ENCODE data around the gene FGD5.
A peak's percentile ranks its signal among the peaks of the same experiment; 100 is the strongest.
"Not testable (repeated sequence)": the region's sequence is repeated elsewhere in the genome, so short reads cannot be mapped to it uniquely, and the experiment has no call there.

The FGD5 gene

GRCh38 chr3:14879211-14879874, 60.6 kb downstream of the FGD5 start:
- no peak for DNase-seq

DNA sequence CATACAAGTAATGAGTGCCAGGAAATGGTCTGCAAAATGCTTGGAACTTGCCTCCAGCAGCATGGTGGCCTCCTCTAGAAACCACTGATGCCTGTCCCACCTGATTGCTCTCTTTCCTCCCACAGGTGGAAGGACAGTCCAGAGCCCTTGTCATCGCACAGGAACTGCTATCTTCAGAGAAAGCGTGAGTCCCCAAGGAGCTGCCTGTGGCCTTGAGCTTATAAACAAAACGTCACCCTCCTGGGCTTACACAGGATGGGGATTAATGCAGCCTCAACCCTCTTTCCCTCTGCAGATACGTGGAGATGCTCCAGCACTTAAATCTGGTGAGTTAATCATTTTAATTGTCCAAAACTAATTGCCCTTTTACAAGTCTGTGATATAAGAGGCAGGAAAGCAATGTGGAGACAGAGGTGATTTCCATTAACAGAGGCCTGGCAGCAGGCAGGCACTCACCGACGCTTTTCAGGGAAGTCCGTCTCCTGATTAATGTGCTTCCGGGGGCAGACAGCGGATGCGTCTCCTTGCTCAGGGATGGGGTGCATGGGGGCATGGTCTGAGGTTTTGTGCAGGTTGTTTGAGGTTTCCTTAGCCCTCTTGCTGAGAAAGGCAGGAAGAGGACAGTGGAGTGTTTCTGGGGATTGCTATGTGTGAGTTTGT, 61.8 kb downstream of the FGD5 start:
- no peak for DNase-seq

- DNase-seq: no peak
These were observed 64.5 kb downstream of the FGD5 start for GRCh38 chr3:14883226-14883625.

DNA sequence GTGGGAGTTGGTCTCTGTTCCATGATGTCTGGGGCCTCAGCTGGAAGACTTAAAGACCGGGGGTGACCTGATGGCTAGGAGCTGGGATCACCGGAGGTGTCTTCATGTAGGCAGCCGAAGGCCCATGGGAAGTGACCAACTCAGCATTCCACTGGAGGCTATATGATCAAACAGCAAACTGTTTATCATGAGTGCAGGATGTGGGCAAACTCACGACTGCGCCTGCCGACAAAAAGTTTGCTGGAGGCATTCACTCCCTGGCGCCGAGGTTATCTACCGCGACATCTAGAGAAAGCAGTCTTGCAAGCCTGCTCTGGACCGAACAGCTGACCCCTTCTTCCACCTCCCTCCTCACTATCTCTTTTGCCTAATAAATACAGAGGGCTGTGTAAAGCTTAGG, 65.9 kb downstream of the FGD5 start:
- DNase-seq: peak; percentile 34

DNA sequence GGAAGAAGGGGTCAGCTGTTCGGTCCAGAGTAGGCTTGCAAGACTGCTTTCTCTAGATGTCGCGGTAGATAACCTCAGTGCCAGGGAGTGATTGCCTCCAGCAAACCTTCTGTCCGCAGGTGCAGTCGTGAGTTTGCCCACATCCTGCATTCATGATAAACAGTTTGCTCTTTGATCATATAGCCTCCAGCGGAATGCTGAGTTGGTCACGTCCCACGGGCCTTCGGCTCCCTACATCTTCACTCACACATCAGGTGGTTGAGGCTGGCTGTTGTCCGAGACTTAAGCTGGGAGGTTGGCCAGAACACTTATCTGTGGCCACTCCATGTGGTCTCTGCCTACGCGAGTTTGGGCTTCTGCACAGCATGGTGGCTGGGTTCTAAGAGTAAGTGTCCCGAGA, 66.5 kb downstream of the FGD5 start:
- peak; percentile 28 for DNase-seq

GRCh38 chr3:14886101-14886500, 67.3 kb downstream of the FGD5 start:
- no peak for DNase-seq

GRCh38 chr3:14889205-14889604, 70.4 kb downstream of the FGD5 start:
- no peak for DNase-seq

DNA sequence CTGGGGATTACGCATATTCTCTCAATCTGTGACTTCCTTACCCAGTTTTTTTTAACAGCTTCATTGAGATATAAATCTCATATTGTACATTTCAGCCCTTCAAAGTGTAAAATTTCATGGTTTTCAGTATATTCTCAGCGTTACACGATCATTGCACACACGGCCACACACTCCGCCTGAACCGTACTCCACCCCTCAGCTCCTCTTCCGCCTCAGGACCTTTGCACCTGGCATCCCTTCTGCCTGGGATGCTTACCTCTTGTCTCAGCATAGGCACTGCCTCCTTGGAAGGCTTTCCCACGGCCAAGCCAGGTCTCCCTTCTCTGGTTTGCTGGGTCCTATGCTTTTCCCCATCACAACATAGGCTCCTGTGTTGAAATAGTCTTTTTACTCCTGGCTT, 71.2 kb downstream of the FGD5 start:
- no peak for DNase-seq

DNA sequence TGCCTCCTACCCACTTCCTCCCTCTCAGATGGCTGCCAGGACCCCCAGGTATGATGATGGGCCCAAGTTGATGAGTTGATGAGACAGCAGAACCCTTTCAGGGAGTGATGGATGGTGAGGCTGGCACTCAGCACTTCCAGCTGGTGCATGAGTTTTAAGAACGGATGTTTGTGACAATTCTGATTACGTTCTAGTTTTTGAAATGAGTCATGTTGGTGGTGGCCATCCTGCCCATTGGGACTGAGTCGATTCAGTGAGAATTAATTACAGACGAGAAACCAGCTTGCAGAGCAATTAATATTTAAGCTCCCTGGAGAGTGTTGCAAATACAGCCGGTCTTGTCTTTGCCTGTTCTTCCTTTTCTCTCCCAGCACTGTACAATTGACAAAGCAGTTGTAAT, 71.7 kb downstream of the FGD5 start:
- no peak for DNase-seq

DNA sequence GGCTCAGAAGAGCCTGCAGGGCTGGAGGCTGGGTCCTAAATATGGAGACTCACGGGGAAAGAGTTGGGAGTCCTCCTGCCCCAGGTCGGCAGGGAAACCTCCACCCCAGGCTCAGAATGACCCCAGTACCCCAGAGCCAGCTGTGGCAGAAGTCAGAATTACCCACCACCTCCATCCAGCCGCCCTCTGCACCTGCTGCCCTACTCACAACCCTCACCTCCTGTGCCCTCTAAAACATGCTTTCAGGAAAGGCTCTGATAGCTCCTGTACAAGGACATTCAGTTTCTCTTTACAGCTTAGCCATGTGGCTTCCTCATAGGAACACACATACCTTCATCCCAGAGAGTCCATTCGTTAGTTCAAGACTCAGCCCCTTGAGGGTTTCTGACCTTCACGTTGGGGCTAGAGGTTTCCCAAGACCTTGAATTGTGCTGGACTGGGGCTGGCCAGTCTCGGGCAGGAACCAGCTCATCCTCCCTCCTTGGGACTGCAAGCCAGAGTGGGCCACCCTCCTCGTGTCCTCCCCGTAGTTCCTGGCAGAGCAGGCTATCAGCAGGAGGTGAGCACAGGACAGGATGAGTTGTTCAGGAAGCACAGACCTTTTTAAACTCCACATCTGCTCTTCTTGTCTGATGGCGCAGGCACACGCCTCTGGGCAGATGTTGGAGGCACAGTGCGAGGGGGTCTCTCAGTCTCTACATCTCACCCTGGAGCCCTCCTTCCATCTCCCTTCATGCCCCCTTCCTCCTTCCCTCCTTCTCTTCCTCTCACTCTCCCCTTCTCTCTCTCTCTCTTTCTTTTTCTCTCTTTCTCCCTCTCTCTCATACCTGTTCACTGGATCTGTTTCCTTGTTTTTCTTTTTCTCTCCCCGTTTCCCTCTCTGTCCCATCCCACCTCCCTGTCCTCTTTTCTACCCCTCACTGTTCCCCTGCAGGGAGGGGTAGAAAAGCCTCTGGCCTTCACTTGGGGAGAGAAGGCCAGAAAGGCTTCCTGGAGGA, 72.7 kb downstream of the FGD5 start:
- no peak for DNase-seq

DNA sequence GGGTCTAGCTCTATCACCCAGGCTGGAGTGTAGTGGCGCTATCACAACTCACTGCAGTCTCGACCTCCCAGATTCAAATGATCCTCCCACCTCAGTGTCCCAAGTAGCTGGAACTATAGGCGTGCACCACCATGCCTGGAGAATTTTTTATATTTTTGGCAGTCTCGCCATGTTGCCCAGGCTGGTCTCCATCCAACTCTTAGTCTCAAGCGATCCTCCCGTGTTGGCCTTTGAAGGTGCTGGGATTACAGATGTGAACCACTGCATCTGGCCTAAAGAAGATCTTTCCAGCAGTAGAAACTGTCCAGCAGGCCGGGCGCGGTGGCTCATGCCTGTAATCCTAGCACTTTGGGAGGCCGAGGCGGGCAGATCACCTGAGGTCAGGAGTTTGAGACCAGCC, 73.5 kb downstream of the FGD5 start:
- DNase-seq: no peak

DNA sequence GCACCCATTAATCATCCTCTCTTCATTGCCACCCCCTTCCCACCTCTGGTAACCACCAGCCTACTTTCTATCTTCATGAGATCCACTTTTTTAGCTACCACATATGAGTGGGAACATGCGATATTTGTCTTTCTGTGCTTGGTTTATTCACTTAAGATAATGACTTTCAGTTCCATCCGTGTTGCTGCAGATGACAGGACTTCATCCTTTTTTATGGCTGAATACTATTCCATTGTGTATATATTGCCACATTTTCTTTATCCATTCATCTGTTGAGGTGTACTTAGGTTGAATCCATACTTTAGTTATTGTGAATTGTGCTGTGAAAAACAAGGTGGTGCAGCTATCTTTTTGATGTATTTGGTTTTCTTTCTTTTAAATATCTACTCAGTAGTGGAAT, 75.3 kb downstream of the FGD5 start:
- DNase-seq: no peak

DNA sequence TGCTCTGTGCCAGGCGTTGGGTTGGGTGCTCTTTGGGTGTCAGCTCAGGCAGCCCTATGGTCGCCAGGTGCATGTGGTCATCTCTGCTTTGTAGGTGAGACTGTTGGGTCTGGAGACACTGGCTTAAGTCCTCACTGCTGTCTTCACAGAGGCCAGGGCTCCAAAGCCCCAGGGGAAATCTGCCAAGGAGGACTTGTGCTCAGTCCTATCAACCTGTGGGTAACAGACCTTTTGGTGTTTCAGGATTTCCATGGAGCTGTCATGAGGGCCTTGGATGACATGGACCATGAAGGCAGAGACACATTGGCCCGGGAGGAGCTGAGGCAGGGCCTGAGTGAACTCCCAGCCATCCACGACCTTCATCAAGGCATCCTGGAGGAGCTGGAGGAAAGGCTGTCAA, 78.5 kb downstream of the FGD5 start:
- no peak for DNase-seq

- no peak for DNase-seq
These were observed 80.2 kb downstream of the FGD5 start for GRCh38 chr3:14898929-14899328.

DNA sequence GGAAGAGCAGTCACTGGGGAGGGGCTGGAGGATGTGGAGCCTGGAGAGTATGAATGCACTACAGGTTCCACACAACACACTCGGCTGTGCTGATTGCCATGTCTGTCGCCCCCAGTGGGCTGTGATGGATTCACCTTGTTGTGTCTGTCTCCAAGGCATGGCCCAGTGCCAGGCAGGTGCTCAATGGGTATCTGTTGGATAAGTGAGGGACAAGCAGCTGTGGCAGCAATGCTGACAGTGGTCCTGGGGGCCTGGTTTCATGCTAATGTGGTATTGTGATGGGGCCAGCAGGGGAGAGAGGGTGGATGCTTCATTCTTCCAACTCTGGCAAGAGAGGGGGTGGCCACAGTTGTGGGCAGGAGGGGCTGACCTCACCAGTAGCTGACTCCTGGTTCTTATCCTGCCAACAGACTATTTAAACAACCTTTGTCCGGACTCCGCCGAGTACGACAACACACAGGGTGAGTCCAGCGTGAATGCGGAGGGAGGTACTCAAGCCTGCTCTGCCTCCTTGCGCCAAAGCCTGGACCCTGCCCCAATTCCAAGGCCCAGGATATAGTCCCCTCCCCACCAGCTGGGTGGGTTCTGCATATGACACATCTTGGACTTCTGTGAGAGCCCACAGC, 81.3 kb downstream of the FGD5 start:
- no peak for DNase-seq

GRCh38 chr3:14900881-14901873, 82.4 kb downstream of the FGD5 start:
- DNase-seq: no peak

DNA sequence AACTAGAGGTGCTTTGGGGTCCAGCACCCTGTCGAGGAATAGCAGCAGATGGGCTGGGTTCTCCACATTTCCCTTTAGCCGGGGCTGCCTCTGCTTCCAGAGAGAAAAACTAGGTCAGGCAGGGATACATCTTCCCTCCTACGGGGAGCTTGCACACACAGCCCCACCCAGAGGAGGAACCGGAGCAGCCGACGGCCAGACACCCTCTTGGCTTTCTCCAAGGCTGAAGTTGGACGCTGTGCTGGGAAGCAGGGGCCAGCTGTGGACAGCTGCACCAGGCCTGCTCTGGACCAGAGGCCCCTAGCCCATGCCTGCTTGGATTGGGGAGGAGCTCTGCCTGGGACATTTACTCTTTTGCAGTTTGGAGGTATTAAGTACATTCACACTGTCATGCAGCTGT, 84.0 kb downstream of the FGD5 start:
- no peak for DNase-seq

GRCh38 chr3:14903501-14903900, 84.7 kb downstream of the FGD5 start:
- DNase-seq: not testable (repeated sequence)

DNA sequence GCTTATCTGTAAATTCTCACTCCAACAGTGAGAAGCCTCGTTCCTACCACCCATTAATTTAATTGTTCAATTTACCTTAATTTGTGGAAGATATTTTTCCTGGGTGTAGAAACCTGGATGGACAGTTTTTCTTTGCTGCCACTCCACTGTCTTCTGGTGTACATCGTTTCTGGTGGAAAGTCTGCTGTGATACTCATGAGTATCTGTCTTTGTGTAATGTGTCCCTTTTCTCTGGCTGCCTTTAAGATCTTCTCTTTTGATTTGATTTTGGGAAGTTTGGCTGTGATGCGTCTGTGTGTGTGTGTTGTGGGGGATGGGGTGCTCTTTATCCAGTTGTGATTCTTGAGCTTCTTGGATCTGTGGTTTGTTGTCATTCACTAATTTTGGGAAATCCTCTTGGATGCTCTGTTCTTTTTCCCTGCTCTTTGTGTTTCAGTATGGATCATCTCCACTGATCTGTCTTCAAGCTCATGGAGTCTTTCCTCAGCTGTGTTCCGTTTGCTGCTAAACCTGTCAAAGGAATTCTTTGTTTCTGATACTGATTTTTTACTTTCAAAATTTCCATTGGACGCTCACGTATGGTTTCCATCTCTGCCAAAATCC, 86.4 kb downstream of the FGD5 start:
- no peak for DNase-seq

- DNase-seq: no peak
These were observed 87.7 kb downstream of the FGD5 start for GRCh38 chr3:14906355-14906971.
